ENCODE data around the gene CATSPERB.
"Not testable (repeated sequence)": the region's sequence is repeated elsewhere in the genome, so short reads cannot be mapped to it uniquely, and the experiment has no call there.

CATSPERB gene

GRCh38 chr14:91573894-91574837 lies 157.7 kb downstream of the CATSPERB start:
- TF ChIP-seq CTCF (conservative IDR thresholded peaks at IDR 0.05; ENCODE audit: low read depth, low read length): no peak
- DNase-seq (ENCODE audit: low read depth): peak; percentile 20
- peak overlapping the region; percentile 32 for H3K4me3 ChIP-seq (ENCODE audit: low read depth, low read length)

- no peak for TF ChIP-seq CTCF (conservative IDR thresholded peaks at IDR 0.05; ENCODE audit: low read depth, low read length)
- no peak for DNase-seq (ENCODE audit: low read depth)
- no peak overlapping the region for H3K4me3 ChIP-seq (ENCODE audit: low read depth, low read length)
Measured at GRCh38 chr14:91573528-91573893, 158.4 kb downstream of the CATSPERB start.

- no peak for TF ChIP-seq CTCF (conservative IDR thresholded peaks at IDR 0.05; ENCODE audit: low read depth, low read length)
- no peak for DNase-seq (ENCODE audit: low read depth)
- H3K4me3 ChIP-seq (ENCODE audit: low read depth, low read length): no peak overlapping the region
Measured at GRCh38 chr14:91570021-91570420, 161.9 kb downstream of the CATSPERB start.

- H3K4me3 ChIP-seq (ENCODE audit: low read depth, low read length): no peak overlapping the region
- DNase-seq (ENCODE audit: low read depth): no peak
- no peak for TF ChIP-seq CTCF (conservative IDR thresholded peaks at IDR 0.05; ENCODE audit: low read depth, low read length)
Measured at GRCh38 chr14:91569301-91569700, 162.6 kb downstream of the CATSPERB start.

GRCh38 chr14:91568626-91569025 lies 163.3 kb downstream of the CATSPERB start:
- TF ChIP-seq CTCF (conservative IDR thresholded peaks at IDR 0.05; ENCODE audit: low read depth, low read length): no peak
- DNase-seq (ENCODE audit: low read depth): no peak
- H3K4me3 ChIP-seq (ENCODE audit: low read depth, low read length): no peak overlapping the region

GRCh38 chr14:91567827-91568226 lies 164.1 kb downstream of the CATSPERB start:
- H3K4me3 ChIP-seq (ENCODE audit: low read depth, low read length); DNase-seq (ENCODE audit: low read depth): not testable (repeated sequence)

- DNase-seq (ENCODE audit: low read depth): no peak
- H3K4me3 ChIP-seq (ENCODE audit: low read depth, low read length): no peak overlapping the region
- TF ChIP-seq CTCF (conservative IDR thresholded peaks at IDR 0.05; ENCODE audit: low read depth, low read length): no peak
Measured at GRCh38 chr14:91555531-91555930, 176.4 kb downstream of the CATSPERB start.

Data from choroid plexus epithelial cell (primary cell).